DOHH2 (cell line): ENCODE measurements around the gene CHI3L1.

Experiments used
- H3F3A ChIP-seq: fragments of 200-600 bp; sonication (generic), shearing (Covaris generic); 2 replicates; pipeline ENCODE4 v1.6.0; 2016; ENCODE audit warnings: antibody characterized with exemption, mild to moderate bottlenecking; ENCODE audit not compliant: control insufficient read depth, insufficient read depth
- H3K27ac ChIP-seq: fragments of 200-600 bp; sonication (generic); 2 replicates; pipeline ENCODE4 v1.5.1; 2014; ENCODE audit warnings: low read depth, mild to moderate bottlenecking, low read length, moderate library complexity
- H3K27me3 ChIP-seq: fragments of 200-600 bp; sonication (generic); 2 replicates; pipeline ENCODE4 v1.6.1; 2014; ENCODE audit warnings: mild to moderate bottlenecking, low read length, mixed read lengths; ENCODE audit not compliant: control insufficient read depth
- H3K36me3 ChIP-seq: fragments of 200-600 bp; sonication (generic); 2 replicates; pipeline ENCODE4 v1.6.1; 2014; ENCODE audit warnings: mild to moderate bottlenecking, low read length, moderate library complexity, mixed read lengths; ENCODE audit not compliant: control insufficient read depth
- H3K4me1 ChIP-seq: fragments of 200-600 bp; sonication (generic); 2 replicates; pipeline ENCODE4 v1.6.1; 2014; ENCODE audit warnings: mild to moderate bottlenecking, low read length, mixed read lengths; ENCODE audit not compliant: control insufficient read depth
- H3K4me2 ChIP-seq: fragments of 200-600 bp; sonication (generic); 2 replicates; pipeline ENCODE4 v1.6.0; 2014; ENCODE audit warnings: mild to moderate bottlenecking, low read length, moderate library complexity
- H3K4me3 ChIP-seq: fragments of 200-600 bp; sonication (generic); 2 replicates; pipeline ENCODE4 v1.5.1; 2014; ENCODE audit warnings: mild to moderate bottlenecking, low read length, mixed read lengths
- H3K79me2 ChIP-seq: fragments of 200-600 bp; sonication (generic); 2 replicates; pipeline ENCODE4 v1.6.1; 2014; ENCODE audit warnings: mild to moderate bottlenecking, low read length, mixed read lengths; ENCODE audit not compliant: control insufficient read depth
- H3K9me2 ChIP-seq: fragments of 200-600 bp; sonication (generic); replicated peaks from 2 replicates; pipeline ENCODE4 v1.6.1; 2014; ENCODE audit warnings: mild to moderate bottlenecking, low read length, mixed read lengths; ENCODE audit not compliant: control insufficient read depth
- H3K9me3 ChIP-seq: fragments of 200-600 bp; sonication (generic); 2 replicates; pipeline ENCODE4 v1.6.1; 2014; ENCODE audit warnings: antibody characterized with exemption, low read length, mixed read lengths; ENCODE audit not compliant: control insufficient read depth, insufficient read depth
- H4K20me1 ChIP-seq: fragments of 200-600 bp; sonication (generic); 2 replicates; pipeline ENCODE4 v1.6.0; 2014; ENCODE audit warnings: low read depth, mild to moderate bottlenecking, antibody characterized with exemption, low read length, moderate library complexity; ENCODE audit not compliant: control insufficient read depth, insufficient read depth
- CTCF ChIP-seq: fragments of 200-600 bp; sonication (generic); IDR thresholded peaks from one replicate; pipeline ENCODE4 v1.5.1; 2014; ENCODE audit warnings: antibody characterized with exemption, mild to moderate bottlenecking, low read depth, low read length; ENCODE audit not compliant: poor library complexity, severe bottlenecking
- EZH2phosphoT487 ChIP-seq: fragments of 200-600 bp; sonication (generic); IDR thresholded peaks from 2 replicates; pipeline ENCODE4 v1.6.1; 2017; ENCODE audit warnings: borderline replicate concordance, mild to moderate bottlenecking, antibody characterized with exemption, low read length, moderate library complexity, mixed read lengths

The CHI3L1 gene

GRCh38 chr1:203177470-203178039 is 8.9 kb downstream of the CHI3L1 start:
- no peak overlapping the region for H3K4me3 ChIP-seq
- peaks cover 3% of the 10 kb centered on the region; the same call in 1 of the 2 replicates for H3K27me3 ChIP-seq
- H3K36me3 ChIP-seq, result no peaks in the 10 kb centered on the region
- no peak for TF ChIP-seq CTCF
- TF ChIP-seq EZH2phosphoT487, result no peak
- H4K20me1 ChIP-seq, result no peaks in the 10 kb centered on the region
- H3K4me2 ChIP-seq, result no peak overlapping the region
- H3K27ac ChIP-seq, result no peak overlapping the region
- H3K9me2 ChIP-seq, result no peaks in the 10 kb centered on the region
- H3K4me1 ChIP-seq, result peaks cover 16% of the 10 kb centered on the region
- no peaks in the 10 kb centered on the region for H3K79me2 ChIP-seq
- no peaks in the 10 kb centered on the region for H3K9me3 ChIP-seq
- H3F3A ChIP-seq, result no peaks in the 10 kb centered on the region

- H3K36me3 ChIP-seq, result no peaks in the 10 kb centered on the region
- no peaks in the 10 kb centered on the region for H3K79me2 ChIP-seq
- no peak overlapping the region for H3K27ac ChIP-seq
- H3K4me3 ChIP-seq, result no peak overlapping the region
- H3K4me1 ChIP-seq, result peaks cover 16% of the 10 kb centered on the region
- no peaks in the 10 kb centered on the region for H4K20me1 ChIP-seq
- H3K9me3 ChIP-seq, result no peaks in the 10 kb centered on the region
- no peak overlapping the region for H3K4me2 ChIP-seq
- no peak for TF ChIP-seq CTCF
- no peak for TF ChIP-seq EZH2phosphoT487
- no peaks in the 10 kb centered on the region for H3F3A ChIP-seq
- H3K9me2 ChIP-seq, result no peaks in the 10 kb centered on the region
- H3K27me3 ChIP-seq, result peaks cover 3% of the 10 kb centered on the region; the same call in 1 of the 2 replicates
These were observed 9.5 kb downstream of the CHI3L1 start for GRCh38 chr1:203177036-203177405.

GRCh38 chr1:203176273-203177035 is 10.1 kb downstream of the CHI3L1 start:
- no peaks in the 10 kb centered on the region for H3K79me2 ChIP-seq
- no peaks in the 10 kb centered on the region for H3K9me2 ChIP-seq
- H3K4me3 ChIP-seq, result no peak overlapping the region
- no peaks in the 10 kb centered on the region for H4K20me1 ChIP-seq
- peaks cover 16% of the 10 kb centered on the region for H3K4me1 ChIP-seq
- H3K27ac ChIP-seq, result no peak overlapping the region
- peaks cover 3% of the 10 kb centered on the region; the same call in 1 of the 2 replicates for H3K27me3 ChIP-seq
- no peaks in the 10 kb centered on the region for H3K9me3 ChIP-seq
- H3K4me2 ChIP-seq, result no peak overlapping the region
- H3F3A ChIP-seq, result no peaks in the 10 kb centered on the region
- TF ChIP-seq CTCF, result no peak
- no peak for TF ChIP-seq EZH2phosphoT487
- H3K36me3 ChIP-seq, result no peaks in the 10 kb centered on the region
